Measurements from ENCODE around the gene ADO. TPM values are rescaled to one million over a fixed set of nuclear protein-coding genes. Genes with fewer than 3 reads are reported as not detected.

Gene ADO
- total RNA-seq, 1 donor from 2014 or later, result 16.0 TPM

DNA sequence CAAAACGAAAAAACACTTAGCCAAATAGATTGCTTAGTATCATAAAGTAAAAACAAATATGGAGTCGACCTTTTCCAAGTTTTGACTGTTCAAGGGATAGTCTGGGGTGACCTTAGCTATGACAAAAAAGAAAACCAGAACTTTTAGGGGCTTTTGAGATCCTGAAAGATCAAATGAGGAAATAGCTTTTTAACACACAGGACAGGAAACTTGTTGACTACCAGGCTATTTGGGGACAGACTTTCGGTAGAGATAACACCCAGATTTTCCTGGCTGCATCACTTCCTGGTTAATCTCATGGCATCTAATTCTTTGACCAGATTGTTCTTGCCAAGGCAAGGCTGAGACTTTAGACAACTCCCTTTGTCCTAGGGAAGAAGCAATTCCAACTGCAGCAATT, 46.1 kb downstream of the ADO start:
- no peak for ATAC-seq (ENCODE audit: poor library complexity)
- intact Hi-C loops (cut with DNase I), result no loop called here

DNA sequence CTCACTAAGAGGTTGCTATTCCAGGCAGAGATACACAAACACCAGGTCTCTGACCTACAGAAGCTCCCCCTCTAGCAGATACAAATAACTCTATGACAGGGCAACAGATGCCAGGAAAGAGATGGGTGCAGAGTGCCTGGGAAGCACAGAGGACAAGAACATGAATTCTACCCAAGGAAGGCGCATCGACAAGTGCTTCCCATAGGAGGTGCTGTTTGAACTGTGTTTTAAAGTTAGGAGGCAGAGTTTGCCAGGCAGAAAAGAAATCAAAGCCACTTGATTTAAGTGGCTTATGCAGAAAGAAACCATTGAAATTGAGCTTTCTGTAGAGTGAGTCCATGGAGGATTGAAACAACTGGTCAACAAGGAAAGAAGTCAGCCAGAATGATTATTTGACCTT, 46.9 kb downstream of the ADO start:
- DNase-seq, result no peak
- intact Hi-C loops (cut with DNase I), result no loop called here
- no peak for ATAC-seq (ENCODE audit: poor library complexity)

More for the DNA sequence above, 46.1 kb downstream of the ADO start:
- DNase-seq, result no peak

GRCh38 chr10:62852961-62853702, 48.6 kb downstream of the ADO start:
- no peak for ATAC-seq (ENCODE audit: poor library complexity)
- intact Hi-C loops (cut with DNase I), result no loop called here
- no peak for DNase-seq

DNA sequence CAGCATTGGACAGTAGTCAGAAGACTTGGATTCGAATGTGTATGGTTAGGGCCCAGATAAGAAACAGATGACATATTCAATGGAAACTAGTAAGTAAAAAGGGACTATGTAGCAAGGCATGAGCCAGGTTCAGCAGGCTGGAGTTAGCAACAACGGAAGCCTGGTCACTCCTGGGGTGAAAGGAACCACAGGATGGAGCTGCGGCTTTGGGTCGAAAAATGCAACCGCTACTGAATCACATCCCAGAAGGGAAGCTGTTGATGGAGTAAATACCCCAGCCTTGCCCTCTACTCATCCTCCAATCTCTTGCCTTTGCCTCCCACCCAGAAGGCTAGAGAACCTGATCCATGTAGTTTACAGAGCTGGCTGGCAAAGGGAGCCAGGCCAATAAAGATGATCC, 49.2 kb downstream of the ADO start:
- intact Hi-C loops (cut with DNase I), result no loop called here
- DNase-seq, result no peak
- ATAC-seq (ENCODE audit: poor library complexity), result no peak

DNA sequence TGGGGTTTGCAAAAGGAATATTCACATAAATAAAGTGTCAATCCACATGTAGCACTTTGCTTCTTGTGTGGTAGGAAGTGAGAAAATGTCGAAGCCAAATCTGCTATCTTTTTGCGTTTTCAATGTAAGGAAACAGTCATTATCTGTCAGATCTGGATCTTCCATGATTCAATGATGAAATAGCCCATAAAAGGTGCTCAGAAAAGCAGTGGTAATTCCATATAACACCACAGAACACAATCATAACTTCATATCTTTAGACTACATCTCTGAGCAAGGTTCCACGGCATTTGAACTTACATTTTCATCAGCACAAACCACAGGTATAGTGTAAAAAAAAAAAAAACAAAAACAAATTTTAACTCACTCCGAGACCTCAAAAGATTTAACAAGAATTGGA, 51.5 kb downstream of the ADO start:
- ATAC-seq (ENCODE audit: poor library complexity) (no peak), DNase-seq (no peak)
- intact Hi-C loops (cut with DNase I), result no loop called here

Other genes starting within 250 kb of the ADO start
- gene EGR2, start 11.6 kb downstream of the ADO start, total RNA-seq, result 0.19 TPM

Measured in Right ventricle myocardium superior (tissue), 1 donor.